SIG-M5 treated with dmso at 0.1 percent for 504 hours (cell line): ENCODE results near the gene S100A10.

ENCODE experiments used
- DNase-seq: peaks from one replicate; lab custom pipeline; 2025; ENCODE audit not compliant: unreplicated experiment; lab: John Stamatoyannopoulos, UW

Gene S100A10

GRCh38 chr1:152013664-152014237 lies 20.1 kb upstream of the S100A10 start:
- peak; percentile 82 for DNase-seq

- DNase-seq, result no peak
Observed at GRCh38 chr1:152009691-152010090, 16.0 kb upstream of the S100A10 start.

GRCh38 chr1:152007047-152007446 lies 13.4 kb upstream of the S100A10 start:
- DNase-seq, result no peak

- no peak for DNase-seq
Observed at GRCh38 chr1:152005360-152005912, 11.8 kb upstream of the S100A10 start.

GRCh38 chr1:152003846-152004442 lies 10.3 kb upstream of the S100A10 start:
- DNase-seq, result peak; percentile 26

- DNase-seq, result no peak
Observed at GRCh38 chr1:152002960-152003359, 9.3 kb upstream of the S100A10 start.

GRCh38 chr1:152001631-152002584 lies 8.2 kb upstream of the S100A10 start:
- peak; percentile 93 for DNase-seq

- DNase-seq, result peak; percentile 96
Observed at GRCh38 chr1:152000964-152001630, 7.4 kb upstream of the S100A10 start.

- peak; percentile 78 for DNase-seq
Observed at GRCh38 chr1:151998611-151999362, 5.1 kb upstream of the S100A10 start.

GRCh38 chr1:151997284-151997570 lies 3.6 kb upstream of the S100A10 start:
- no peak for DNase-seq

- no peak for DNase-seq
Observed at GRCh38 chr1:151995774-151996173, 2.1 kb upstream of the S100A10 start.

- no peak for DNase-seq
Observed at GRCh38 chr1:151994956-151995355, 1.3 kb upstream of the S100A10 start.

- peak; percentile 71 for DNase-seq
Observed at GRCh38 chr1:151993084-151993733, 450 bp downstream of the S100A10 start.

- DNase-seq, result peak; percentile 99
Observed at GRCh38 chr1:151992303-151993083, 1.2 kb downstream of the S100A10 start.

GRCh38 chr1:151991663-151992302 lies 1.9 kb downstream of the S100A10 start:
- no peak for DNase-seq

- peak; percentile 46 for DNase-seq
Observed at GRCh38 chr1:151990856-151991198, 2.8 kb downstream of the S100A10 start.

GRCh38 chr1:151990058-151990855 lies 3.4 kb downstream of the S100A10 start:
- peak; percentile 44 for DNase-seq

GRCh38 chr1:151989211-151989862 lies 4.3 kb downstream of the S100A10 start:
- peak; percentile 96 for DNase-seq
